ENCODE measurements around the gene DMTF1.

DMTF1 gene

DNA sequence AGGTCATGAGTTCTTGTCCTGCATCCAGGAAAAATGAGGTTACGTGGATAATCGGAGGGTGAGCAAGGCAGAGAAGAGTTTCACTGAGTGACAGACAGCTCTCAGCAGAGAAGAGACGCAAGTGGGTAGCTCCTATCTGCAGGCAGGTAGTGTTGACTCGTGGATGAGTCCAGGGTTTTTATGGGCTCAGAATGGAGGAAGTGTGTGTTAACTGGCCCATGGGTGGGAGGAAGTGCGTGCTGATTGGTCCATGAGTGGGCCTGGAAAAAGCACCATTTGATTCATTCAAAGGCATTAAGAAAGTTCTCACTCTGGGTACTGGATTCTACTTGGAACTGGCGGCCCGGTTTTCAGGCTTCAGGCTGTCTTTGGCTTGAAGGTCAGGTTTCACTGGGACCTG, 4.8 kb upstream of the DMTF1 start:
- Histone ChIP-seq H3K27ac (ENCODE audit: extremely low read depth, low read depth, low read length) (no peak overlapping the region), H3K4me1 (ENCODE audit: control insufficient read depth, insufficient read depth, low read length) (no peaks in the 10 kb centered on the region), H3K36me3 (ENCODE audit: control insufficient read depth in 2 of 2, insufficient read depth in 1 of 2, low read length in 2 of 2) (no peaks in the 10 kb centered on the region), H3K9me3 (ENCODE audit: control insufficient read depth, insufficient read depth, low read depth, low read length) (no peaks in the 10 kb centered on the region), H3K4me3 (ENCODE audit: low read depth, low read length) (no peak overlapping the region)
- CTCF ChIA-PET = interaction anchor here (1.0 to 3.4 kb wide), 11 partner anchors 86 to 232 kb away, joined by 3 to 25 read pairs (median 10); no protein-coding TSS in a partner anchor
- POLR2A ChIA-PET = no interaction called here
- no peak for TF ChIP-seq ZNF585B (tag by site-specific recombination; IDR thresholded peaks at IDR 0.05)
- TF ChIP-seq KLF10 (tag by site-specific recombination; IDR thresholded peaks at IDR 0.05) = no peak
- no peak for TF ChIP-seq ZBTB7A (tag by site-specific recombination; IDR thresholded peaks at IDR 0.05; ENCODE audit: low read depth)
- TF ChIP-seq ZNF416 (tag by site-specific recombination; IDR thresholded peaks at IDR 0.05) = no peak
- TF ChIP-seq BCL11A (tag by site-specific recombination; IDR thresholded peaks at IDR 0.05; ENCODE audit: low read depth) = no peak
- no peak for TF ChIP-seq ZNF266 (tag by site-specific recombination; IDR thresholded peaks at IDR 0.05; ENCODE audit: low read depth)
- no peak for TF ChIP-seq ZBTB20 (tag by site-specific recombination; IDR thresholded peaks at IDR 0.05)
- TF ChIP-seq MZF1 (tag by site-specific recombination; IDR thresholded peaks at IDR 0.05; ENCODE audit: borderline replicate concordance) = no peak
- TF ChIP-seq ZNF24 (tag by site-specific recombination; IDR thresholded peaks at IDR 0.05) = no peak
- no peak for TF ChIP-seq ZXDB (tag by site-specific recombination; IDR thresholded peaks at IDR 0.05)
- no peak for TF ChIP-seq ZNF121 (tag by site-specific recombination; IDR thresholded peaks at IDR 0.05)
- no peak for TF ChIP-seq OVOL3 (tag by site-specific recombination; IDR thresholded peaks at IDR 0.05)
- TF ChIP-seq, protein P1, sequence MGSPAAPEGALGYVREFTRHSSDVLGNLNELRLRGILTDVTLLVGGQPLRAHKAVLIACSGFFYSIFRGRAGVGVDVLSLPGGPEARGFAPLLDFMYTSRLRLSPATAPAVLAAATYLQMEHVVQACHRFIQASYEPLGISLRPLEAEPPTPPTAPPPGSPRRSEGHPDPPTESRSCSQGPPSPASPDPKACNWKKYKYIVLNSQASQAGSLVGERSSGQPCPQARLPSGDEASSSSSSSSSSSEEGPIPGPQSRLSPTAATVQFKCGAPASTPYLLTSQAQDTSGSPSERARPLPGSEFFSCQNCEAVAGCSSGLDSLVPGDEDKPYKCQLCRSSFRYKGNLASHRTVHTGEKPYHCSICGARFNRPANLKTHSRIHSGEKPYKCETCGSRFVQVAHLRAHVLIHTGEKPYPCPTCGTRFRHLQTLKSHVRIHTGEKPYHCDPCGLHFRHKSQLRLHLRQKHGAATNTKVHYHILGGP (tag by site-specific recombination; IDR thresholded peaks at IDR 0.05) = no peak
- TF ChIP-seq ZNF510 (tag by site-specific recombination; IDR thresholded peaks at IDR 0.05; ENCODE audit: insufficient replicate concordance) = no peak
- TF ChIP-seq SP3 (tag by site-specific recombination; IDR thresholded peaks at IDR 0.05) = no peak
- TF ChIP-seq FEZF1 (tag by site-specific recombination; IDR thresholded peaks at IDR 0.05) = no peak
- no peak for TF ChIP-seq ZNF248 (tag by site-specific recombination; IDR thresholded peaks at IDR 0.05)

DNA sequence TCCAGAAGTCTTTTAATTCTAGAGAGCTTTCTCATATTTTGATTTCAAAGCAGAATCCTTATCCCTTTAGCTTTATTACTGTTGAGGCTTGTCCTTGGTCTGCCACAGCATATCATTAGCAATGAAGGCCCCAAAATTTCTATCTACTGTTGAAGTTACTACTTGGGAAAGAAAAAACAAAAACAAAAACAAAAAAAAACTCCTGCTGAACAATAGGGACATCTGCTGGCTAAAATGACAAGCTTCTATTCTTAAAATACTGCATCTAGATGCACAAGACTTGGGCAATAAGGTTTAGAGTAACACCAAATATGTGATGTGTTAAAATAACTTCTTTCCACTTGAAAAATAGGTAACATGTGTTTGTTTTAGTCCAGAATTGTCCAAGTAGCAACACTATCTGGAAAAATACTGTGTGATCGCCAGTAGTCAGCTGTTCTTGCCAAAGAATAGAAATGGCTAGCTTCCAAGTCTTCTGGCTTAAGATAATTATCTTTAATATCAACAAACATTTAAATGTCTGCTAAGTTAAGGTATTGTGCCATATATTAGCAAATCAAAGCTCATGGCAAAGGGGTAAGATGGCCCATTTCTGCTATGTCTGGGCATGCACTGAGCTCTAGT, 3.8 kb upstream of the DMTF1 start:
- TF ChIP-seq ZNF19 (tag by site-specific recombination; IDR thresholded peaks at IDR 0.05; ENCODE audit: low read depth) (no peak), ZNF335 (tag by site-specific recombination; conservative IDR thresholded peaks at IDR 0.05) (0 out of 2 replicates have a peak, but pooled peaks have one; percentile 8), ZNF654 (tag by site-specific recombination; IDR thresholded peaks at IDR 0.05; ENCODE audit: low read depth) (peak; percentile 87)
- TF ChIP-seq, protein P2, sequence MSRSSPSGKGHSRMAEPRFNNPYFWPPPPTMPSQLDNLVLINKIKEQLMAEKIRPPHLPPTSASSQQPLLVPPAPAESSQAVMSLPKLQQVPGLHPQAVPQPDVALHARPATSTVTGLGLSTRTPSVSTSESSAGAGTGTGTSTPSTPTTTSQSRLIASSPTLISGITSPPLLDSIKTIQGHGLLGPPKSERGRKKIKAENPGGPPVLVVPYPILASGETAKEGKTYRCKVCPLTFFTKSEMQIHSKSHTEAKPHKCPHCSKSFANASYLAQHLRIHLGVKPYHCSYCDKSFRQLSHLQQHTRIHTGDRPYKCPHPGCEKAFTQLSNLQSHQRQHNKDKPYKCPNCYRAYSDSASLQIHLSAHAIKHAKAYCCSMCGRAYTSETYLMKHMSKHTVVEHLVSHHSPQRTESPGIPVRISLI (tag by site-specific recombination; IDR thresholded peaks at IDR 0.05) = 0 out of 2 replicates have a peak, but pooled peaks have one; percentile 42
- TF ChIP-seq, protein P3, sequence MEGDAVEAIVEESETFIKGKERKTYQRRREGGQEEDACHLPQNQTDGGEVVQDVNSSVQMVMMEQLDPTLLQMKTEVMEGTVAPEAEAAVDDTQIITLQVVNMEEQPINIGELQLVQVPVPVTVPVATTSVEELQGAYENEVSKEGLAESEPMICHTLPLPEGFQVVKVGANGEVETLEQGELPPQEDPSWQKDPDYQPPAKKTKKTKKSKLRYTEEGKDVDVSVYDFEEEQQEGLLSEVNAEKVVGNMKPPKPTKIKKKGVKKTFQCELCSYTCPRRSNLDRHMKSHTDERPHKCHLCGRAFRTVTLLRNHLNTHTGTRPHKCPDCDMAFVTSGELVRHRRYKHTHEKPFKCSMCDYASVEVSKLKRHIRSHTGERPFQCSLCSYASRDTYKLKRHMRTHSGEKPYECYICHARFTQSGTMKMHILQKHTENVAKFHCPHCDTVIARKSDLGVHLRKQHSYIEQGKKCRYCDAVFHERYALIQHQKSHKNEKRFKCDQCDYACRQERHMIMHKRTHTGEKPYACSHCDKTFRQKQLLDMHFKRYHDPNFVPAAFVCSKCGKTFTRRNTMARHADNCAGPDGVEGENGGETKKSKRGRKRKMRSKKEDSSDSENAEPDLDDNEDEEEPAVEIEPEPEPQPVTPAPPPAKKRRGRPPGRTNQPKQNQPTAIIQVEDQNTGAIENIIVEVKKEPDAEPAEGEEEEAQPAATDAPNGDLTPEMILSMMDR (tag by site-specific recombination; IDR thresholded peaks at IDR 0.05) = peak; percentile 16; the same call in 1 of the 2 replicates
- ChIA-PET CTCF (interaction anchor here (0.6 to 3.5 kb wide), 25 partner anchors 16 to 290 kb away, joined by 3 to 25 read pairs (median 4); partner anchors contain the start of gene ELAPOR2), POLR2A (interaction anchor here (1.9 kb wide), 1 partner anchor 89 kb away, joined by 5 read pairs; no protein-coding TSS in a partner anchor)
- Histone ChIP-seq H3K4me3 (ENCODE audit: low read depth, low read length) (no peak overlapping the region), H3K27ac (ENCODE audit: extremely low read depth, low read depth, low read length) (no peak overlapping the region), H3K36me3 (ENCODE audit: control insufficient read depth in 2 of 2, insufficient read depth in 1 of 2, low read length in 2 of 2) (no peaks in the 10 kb centered on the region), H3K9me3 (ENCODE audit: control insufficient read depth, insufficient read depth, low read depth, low read length) (no peaks in the 10 kb centered on the region), H3K4me1 (ENCODE audit: control insufficient read depth, insufficient read depth, low read length) (no peaks in the 10 kb centered on the region)

Measured in HEK293 (cell line).